GM19025 (cell line): ENCODE measurements around the gene ID3.

ENCODE experiments used
- ATAC-seq: cut with Tn5 transposase; IDR thresholded peaks from one replicate; pipeline ENCODE4 v1.9.1; 2021; ENCODE audit warnings: mild to moderate bottlenecking, low read depth, moderate library complexity; ENCODE audit not compliant: unreplicated experiment

The ID3 gene

DNA sequence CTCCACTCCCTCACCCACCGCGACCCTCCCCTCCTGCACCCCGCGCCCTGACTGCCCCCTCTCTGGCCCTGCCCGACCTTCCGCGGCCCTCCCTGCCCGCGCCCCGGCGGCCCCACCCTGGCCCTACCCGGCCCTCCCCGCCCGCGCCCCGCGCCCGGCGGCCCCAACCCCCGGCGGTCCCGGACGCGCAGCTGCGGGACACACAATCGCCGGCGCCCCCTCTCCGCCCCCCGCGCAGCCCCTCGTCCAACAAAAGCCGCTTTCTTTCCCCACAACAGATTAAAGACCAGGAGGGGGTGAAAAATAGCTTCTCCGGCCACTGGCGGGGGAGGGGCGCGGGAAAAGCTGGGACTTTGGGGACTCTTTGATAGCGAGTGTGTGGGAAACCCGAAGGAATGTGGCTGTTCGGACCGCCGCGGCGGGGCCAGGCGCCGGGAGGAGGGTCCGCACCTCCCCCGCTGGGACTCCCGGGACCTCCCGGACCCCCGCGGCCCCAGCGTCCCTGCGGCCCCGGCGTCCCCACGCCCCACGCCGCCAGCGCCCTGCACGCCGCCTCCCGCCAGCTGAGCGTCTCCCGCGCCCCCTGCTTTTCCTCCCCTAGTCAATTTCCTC is 8.8 kb upstream of the ID3 start:
- no peak for ATAC-seq

DNA sequence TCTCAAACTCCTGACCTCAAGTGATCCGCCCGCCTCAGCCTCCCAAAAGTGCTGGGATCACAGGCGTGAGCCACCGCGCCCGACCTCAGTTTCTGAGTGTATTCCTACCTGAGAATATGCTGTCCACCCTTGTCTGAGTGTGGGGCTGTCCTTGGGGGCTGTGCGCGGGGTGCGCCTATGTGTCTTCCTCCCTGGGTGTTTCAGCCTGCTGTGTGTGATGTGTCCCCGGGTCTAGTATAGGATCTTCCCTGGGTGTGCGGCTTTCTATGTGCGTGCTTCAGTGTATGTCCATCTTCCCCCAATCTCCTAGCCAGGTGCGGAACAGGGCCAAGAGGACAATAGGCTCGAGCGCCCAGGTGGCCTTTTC is 8.3 kb upstream of the ID3 start:
- no peak for ATAC-seq

DNA sequence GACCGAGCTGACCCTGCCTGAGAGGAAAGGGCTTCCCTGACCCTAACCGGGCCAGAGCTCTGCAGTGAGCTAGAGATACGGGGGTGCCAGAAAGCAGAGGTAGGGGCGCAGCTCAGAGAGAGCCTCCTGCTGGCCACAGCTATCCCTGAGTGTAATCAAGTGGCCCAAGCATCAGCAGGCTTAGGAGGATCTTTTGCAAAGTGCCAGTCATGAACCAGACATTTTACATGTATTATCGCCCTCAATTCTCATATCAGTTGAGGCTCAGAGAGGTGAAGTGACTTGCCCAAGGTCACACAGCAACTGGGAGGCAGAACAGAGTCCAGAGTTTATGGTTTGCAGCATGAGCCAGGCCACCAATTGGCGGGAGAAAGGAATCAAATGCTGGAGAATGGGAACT is 7.0 kb upstream of the ID3 start:
- ATAC-seq: no peak

DNA sequence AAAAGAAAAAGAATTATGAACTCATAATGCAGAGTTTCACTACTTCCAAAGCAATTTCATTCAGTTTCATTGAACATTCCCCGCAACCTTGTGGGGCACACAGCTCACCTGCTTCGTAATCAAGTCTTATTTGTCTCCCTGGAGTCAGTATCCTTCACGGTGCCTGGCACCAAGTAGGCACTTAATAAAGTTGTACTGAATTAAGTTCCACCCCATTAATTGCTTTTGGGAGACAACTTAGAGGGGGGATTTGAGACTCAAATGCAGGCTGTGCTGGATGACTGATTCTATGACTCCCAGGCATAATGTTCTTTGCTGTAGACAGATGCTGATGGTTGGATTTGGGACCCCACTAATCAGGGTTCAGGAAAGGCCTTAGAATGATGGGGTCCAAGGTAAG is 6.5 kb upstream of the ID3 start:
- ATAC-seq: no peak

DNA sequence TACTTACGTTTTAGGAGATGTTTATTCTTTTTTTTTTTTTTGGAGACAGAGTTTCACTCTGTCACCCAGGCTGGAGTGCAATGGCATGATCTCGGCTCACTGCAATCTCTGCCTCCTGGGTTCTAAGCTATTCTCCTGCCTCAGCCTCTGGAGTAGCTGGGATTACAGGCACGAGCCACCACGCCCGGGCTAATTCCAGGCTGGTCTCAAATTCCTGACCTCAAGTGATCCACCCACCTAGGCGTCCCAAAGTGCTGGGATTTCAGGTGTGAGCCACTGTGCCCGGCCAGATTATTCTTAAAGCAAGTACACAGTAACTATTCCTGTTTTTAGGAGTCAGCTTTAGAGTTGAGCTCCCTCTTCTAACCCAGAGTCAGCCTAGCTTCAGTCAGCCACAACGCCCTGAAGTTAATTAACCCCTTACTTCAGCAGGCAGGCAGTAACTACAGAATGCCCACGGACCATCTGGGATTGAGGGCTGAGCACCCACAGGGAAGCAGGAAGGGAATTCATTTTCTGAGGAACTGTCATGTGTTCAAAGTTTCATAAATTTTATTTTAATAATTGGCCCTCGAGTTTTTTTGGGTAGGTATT is 5.3 kb upstream of the ID3 start:
- ATAC-seq: no peak

DNA sequence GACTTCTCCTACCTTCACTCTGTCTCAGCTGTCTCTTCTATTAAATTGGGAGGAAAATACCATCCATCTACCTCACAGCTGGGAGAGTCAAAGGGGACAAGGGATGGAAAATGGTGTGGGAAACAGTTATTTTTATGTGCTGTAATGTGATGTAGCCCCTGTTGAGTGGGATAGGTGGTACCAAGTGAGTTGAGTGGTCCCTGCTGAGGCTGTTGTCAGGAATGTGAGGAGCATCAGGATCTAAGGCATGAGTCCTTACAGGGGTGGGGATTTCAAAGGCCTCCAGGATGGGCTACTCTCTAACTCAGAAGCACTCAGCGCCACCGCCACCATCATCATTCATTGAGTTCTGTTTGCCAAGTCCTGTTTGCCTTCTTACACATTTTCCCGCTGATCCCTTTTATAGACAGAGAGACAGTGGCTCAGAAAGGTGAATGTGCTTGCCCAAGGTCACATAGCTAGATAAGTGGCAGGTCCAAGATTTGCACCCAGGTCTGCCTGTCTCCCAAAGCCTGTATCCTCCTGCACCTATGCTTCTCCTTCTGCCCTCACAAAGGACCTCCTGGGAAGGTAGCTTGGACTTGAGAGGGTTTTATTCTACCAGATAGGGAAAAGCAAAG is 4.6 kb upstream of the ID3 start:
- ATAC-seq: no peak

DNA sequence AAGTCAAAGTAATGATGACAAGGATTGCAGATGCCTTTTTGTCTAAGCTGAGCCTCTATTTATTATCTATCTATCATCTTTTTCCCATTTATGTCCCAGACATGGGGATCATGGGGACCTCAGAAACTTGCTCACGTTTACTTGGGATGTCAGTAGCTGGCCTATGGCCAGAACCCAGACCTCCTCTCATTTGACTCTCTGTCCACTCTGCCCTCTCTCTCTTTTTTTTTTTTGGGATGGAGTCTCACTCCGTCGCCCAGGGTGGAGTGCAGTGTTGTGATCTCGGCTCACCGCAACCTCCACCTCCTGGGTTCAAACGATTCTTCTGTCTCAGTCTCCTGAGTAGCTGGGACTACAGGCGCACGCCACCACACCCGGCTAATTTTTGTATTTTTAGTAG is 3.7 kb upstream of the ID3 start:
- ATAC-seq: no peak

DNA sequence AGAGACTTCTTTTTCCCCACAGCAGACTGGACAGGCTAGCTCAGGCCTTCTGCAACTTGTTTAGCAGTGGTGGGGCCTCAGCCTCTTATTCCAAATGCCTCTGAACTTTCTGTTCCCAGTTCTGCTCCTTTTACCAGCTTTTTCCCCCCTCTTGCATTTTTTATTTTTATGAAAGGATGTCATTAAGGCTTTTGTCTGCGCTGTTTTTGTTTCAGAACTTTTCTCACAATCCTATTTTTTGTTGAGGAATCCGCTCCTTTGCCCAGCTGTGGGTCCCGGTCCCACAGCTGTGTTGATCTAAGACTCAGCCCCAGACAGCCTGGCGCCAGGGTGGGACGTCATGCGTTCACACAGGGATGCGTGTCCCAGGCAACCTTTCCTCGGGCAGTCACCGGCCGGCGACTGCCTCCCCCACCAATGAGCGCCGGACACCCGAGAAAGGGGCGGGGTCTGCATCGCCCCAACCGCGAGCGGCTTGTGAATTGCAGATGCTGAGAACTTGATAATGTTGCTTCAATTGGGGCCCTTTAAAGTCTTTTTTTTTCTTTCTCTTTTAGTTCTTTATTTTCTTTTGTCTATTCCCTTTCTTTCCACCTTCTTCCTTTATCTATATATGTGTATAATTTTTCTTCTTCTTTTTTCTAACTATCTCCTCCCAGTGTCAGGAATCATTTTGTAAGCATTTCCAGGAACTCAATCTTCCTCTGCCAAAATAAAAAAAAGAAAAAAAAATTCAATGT is 3.0 kb upstream of the ID3 start:
- ATAC-seq: no peak

DNA sequence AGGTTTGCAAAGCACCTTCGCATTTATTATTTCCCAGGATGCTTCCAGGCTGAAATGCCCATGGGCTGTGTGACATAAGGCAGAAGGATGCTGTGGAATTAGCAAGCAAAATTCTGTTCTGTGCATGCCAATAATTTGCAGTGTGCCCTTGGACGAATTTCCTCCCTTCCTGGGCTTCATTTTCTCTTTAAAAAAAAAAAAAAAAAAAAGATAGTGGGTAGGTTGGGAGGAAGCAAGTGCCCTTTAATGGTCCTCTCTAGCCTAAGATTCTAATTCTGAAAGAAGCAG is 2.5 kb upstream of the ID3 start:
- ATAC-seq: no peak

DNA sequence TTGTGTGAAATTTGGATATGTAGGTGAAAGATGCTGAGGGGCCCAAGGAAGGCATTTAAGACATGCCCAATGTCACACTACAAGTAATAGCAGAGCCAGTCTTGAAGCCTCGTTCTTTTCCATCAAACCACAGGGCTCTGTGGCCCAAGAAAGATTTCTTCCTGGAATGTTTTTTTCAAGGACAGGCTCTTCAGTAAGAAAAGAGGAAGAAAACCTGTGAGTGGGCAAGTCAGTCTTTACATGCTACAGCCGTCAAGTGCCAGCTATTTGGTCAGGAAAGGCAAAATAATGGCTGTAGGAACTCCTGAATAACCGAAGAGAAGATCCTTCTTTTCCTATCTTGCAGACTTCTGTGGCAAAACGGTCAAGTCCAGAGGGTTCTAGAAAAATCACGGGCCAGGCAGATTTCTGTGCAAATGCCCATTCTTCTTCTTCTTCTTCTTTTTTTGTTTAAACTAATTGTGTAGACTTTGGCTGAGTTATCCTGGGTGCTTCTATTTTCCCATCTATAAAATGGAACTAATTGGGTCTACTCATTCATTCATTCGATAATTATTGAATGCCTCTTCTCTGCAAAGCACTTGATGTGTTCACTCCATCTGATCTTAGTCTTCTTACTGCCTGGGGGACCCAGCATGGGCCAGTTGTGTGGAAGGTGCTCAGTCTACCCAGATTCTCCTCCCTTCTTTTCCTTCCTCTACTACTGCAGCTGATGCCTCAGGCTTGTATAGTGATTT is 1.9 kb upstream of the ID3 start:
- no peak for ATAC-seq

DNA sequence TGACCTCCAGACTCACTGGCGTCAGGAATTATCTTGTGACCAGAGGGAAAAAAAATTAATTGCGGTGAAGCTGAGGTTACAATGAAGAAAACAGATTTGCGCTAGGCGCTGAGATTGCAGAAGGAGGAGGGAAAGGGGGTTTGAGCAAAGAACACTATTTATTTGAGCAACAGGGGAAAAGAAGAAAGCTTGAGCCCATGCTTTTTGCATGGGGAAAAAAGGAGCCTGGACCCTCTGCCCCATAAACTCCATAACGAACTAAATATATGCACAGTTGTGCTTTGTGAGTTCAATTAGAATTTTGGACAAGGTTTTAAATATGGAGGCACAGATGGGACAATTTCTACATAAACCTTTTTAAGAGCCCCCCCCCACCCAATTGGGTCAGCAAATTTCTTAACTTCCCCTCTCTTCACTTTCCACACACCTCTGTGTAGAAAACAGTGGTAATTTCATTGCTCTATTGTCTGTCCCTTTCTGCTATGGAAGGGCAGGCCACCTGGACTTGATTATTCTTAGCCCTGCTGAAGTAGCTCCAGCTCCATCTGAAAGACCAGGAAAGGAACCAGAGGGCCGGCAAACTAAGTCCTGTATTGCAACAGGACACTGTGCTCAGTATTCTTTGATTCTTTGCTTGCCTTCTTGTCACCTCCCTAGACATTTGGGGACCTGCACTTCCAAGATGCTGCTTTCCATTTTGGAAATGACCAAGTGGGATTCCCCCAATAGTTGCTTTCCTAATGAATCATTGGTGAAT is 862 bp upstream of the ID3 start:
- no peak for ATAC-seq

DNA sequence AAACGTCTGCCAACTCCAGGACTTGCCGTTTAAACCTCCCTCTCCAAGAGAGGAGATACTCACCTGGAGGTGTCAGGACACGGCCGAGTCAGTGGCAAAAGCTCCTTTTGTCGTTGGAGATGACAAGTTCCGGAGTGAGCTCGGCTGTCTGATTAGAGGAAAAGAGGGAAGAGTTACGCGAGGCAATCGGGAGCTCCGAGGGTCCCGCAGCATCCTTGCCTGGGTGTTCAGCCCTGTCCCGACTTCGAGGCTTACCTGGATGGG is 497 bp downstream of the ID3 start:
- ATAC-seq: no peak

DNA sequence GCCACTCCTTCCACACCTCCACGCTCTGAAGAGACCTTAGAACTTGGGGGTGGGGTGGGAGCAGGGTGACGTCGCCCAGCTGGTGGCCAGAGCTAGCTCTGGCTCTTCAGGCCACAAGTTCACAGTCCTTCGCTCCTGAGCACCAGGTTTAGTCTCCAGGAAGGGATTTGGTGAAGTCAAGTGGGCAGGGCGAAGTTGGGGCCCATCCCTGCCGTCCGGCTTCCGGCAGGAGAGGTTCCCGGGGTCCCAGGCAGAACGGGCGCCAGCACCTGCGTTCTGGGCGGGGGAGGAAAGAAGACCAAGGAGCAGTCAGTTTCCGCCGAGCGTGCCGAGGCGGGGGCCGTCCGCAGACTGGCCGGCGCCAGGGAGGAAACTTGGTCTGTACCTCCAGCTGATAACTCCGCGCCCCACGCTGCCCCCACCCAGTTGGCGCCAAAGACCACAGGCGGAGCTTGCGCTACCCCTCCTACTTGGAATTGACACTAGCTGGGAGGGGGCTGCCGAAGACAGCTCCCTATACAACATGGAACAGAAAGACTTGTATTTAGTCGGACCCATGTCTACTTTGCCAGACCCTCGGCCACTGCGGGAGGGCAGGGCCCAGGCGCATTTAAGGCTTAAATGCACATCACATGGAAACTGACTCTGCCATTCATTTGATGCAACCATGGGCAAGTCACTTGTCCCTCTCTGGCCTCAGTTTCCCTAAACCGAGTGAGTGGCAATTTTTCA is 995 bp downstream of the ID3 start:
- no peak for ATAC-seq

DNA sequence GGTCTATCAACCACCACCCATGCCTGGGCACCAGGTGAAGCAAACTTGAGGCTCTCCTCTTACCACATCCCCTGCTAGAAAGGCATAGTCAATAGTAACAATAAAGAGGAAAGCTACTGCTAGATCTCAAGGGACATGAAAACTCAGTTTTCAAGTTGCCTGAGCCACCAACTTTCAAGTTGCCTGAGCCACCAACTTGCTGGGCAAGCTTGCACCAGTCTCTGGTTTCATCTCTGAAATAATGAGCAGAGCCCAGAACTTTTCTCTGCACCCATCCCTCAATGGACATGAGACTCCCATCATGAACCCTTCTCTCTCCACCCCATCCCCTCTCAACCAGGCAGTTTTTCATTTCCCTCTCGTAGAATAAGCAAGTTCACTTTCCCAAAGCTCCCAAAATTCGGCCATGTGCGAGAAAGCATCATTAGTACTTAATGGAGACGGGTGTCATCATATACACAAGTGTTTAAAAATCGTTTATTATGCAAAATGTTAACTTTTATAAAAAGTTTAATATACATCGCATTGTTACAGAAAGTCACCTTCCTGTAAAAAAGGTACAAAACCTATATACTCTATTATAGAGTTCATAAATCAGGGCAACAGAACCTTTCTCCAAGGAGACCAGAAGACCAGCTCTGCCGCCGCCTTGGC is 1.7 kb downstream of the ID3 start:
- ATAC-seq: no peak

DNA sequence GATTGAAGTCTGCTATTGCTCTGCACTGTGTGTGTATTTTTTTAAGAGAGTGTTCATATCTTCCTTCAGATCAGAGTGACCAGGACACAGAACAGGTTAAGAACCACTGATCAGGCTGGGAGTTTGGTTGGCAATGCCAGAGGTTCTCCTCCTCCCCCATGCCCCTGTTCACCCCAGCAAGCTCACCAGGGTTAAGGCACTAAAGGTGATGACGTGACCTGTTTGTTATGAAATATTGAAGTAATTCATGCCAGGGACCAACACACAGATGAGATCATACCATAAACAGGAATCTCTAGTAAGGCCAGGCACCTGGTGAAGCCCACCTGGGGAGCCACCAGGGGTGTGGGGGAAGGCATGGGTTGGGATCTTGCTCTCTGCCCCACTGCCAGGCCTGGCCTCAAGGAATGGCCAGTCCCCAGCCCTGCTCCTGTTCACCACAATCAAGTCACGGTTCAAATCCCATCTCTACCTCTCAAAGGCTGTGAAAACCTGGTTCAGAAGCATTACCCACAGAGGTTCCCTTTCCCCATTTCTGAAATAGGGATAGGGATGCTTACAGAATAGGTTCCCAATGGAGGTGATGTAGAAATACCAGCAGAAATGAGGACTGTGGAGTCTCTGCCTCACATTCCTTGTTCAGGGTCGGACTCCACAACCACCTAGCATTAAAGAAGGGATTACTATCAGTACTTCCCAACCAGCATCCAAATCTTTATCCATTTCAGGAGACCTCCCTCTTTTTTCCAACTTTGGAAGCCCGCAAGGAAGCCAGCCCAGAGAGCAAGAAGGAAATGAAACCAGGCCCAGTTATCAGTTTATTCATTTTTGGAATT is 2.4 kb downstream of the ID3 start:
- ATAC-seq: no peak

DNA sequence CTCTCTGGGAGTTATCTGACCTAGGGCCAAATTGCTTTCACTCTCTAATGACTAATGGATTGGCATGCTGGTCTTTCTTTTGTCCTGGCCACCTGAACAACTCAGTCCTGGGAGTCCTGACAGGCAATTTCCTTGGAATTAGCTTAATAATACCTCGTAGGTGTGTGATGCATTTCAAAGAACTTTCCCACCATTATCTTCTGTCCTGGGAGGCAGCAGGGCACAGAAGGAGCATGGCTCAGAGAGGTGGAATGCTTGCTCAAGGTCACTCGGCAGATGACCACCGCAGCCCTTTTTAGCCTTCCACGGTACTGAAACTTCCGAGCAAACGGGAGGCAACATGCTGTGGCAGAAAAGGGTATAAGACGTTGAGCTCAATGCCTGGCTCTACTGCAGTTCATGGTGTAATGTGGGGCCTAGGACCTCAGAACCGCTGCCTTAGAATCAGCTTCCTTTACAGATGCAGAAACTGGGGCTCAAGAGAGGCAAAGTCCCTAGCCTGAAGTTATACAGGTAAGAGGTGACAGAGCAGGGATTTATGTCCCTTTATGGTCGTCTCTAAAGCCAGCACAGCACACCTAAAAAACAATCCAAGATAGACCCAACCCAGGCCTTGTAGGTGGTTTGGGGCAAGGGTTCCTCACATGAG is 3.2 kb downstream of the ID3 start:
- no peak for ATAC-seq

DNA sequence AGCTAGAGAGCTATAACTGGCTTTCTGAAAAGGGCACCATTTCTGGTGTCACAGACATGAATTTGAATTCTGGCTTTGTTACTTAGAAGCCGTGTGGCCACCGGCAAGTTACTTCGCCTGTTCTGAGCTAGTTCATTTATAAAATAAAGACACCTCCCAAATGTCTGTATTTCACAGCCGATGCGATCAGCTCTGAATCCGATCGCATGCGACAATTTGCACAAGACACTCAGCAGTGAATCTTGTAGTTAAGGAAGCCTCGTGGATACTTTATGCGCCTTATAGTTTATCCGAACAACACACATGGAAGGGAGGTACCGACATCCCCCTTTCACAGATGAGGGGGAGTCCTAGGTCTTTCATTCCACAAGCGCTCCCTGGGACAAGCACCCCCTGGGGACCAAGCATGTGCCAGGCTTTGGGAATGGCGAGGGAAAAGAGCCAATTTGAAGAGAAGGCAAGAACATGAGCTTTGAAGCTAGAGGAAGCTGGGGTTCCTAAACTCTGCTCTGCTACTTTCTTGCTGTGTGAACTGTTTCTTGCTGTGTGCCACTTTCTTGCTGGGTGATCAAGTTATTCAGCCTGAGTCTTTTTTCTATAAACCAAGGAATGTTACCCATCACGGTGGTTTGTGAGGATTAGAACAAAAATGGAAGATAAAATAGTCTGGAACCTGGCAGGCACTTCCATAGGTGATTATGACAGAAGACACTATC is 3.9 kb downstream of the ID3 start:
- ATAC-seq: no peak
